AG04450 (cell line): ENCODE data around the gene FASN. TPM values are rescaled to one million over a fixed set of nuclear protein-coding genes. Genes with fewer than 3 reads are reported as not detected.

ENCODE experiments used
- CTCF ChIA-PET: fragments of 300-600, 350-600 bp; formaldehyde crosslinking; extraction: SDS; loops from one replicate; lab custom pipeline; 2022; ENCODE audit warnings: antibody characterized with exemption, inconsistent platforms; lab: Charles Lee
- POLR2A ChIA-PET: fragments of 350-600 bp; formaldehyde crosslinking; extraction: SDS; loops from one replicate; lab custom pipeline; 2021; ENCODE audit warnings: antibody characterized with exemption, inconsistent platforms; lab: Yijun Ruan, JAX
- DNase-seq: peaks from one replicate; pipeline ENCODE4 v3.0.0-alpha.2; 2011; ENCODE audit warnings: low read depth, low spot score
- H3K27ac ChIP-seq: one replicate; pipeline ENCODE4 v1.5.1; 2012; ENCODE audit warnings: low read depth, low read length, control low read depth
- H3K27me3 ChIP-seq: one replicate; pipeline ENCODE4 v1.6.0; 2012; ENCODE audit warnings: low read length; ENCODE audit not compliant: control insufficient read depth, insufficient read depth
- H3K4me3 ChIP-seq: 2 replicates; pipeline ENCODE4 v1.5.1; 2011; ENCODE audit warnings: mild to moderate bottlenecking, low read depth, low read length, control low read depth
- H3K9me3 ChIP-seq: 2 replicates; pipeline ENCODE4 v1.5.1; 2012; ENCODE audit warnings: low read length; ENCODE audit not compliant: control insufficient read depth, insufficient read depth
- CTCF ChIP-seq: IDR thresholded peaks from 2 replicates; pipeline ENCODE4 v1.5.1; 2011; ENCODE audit warnings: low read depth, low read length, control low read depth, inconsistent platforms
- polyA plus RNA-seq: library from polyadenylated mRNA; depleted of rRNA; stranded (reverse); fragments of >200 nt; gene quantifications from 2 replicates; pipeline ENCODE4 v1.2.3, GENCODE V29; 2011

FASN gene
- polyA plus RNA-seq, 1 experiment: 6.2 TPM

GRCh38 chr17:82087961-82088837, 9.8 kb downstream of the FASN start:
- POLR2A ChIA-PET: interaction anchor here (1.0 kb wide), 1 partner anchor 10 kb away, joined by 4 read pairs; the partner anchor contains the start of gene FASN
- TF ChIP-seq CTCF: no peak
- CTCF ChIA-PET: no interaction called here

DNA sequence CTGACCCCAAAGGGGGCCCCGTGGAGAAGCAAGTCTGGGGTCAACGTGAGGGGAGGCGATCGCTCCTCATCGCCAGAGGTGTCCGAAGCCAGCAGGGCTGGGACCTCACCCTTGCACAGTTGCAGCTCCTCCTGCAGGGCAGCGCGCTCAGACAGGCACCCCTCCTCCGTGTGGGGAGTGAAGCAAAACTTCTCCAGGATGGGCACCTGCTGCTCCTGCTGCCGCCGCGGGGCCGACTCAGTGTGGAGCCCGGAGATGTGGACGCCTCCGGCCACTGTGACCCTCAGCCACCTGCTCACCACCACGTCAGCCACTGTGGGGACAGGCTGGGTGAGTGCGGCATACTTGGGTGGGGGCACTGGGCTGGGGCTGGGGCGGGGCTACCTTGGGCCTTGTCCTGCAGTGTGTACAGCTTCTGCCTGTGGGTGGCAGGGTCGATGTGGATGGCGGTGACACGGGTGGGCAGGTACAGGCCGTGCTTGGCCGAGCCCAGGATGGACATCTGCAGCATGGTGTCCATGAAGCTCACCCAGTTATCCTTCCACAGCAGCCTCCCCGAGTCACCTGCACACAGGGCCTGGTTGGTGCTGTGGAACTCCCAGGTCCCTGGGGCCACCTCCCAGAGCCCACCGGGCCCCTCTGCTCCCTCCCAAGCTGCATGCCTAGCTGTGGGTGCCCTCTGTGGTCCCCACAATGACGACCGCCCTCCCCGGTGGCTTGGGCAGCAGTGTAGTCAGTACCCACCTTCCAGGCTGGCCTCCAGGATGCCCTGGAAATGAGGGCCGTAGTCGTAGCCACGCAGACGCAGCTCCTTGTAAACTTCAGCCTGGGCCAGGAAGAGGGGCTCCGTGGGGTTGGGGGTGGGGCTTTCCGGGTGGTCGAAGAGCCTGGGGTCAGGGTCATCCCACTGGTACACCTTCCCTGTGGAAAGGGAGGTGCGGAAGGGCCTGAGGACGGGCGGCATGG, 10.8 kb downstream of the FASN start:
- Histone ChIP-seq H3K27ac (no peak overlapping the region), H3K4me3 (no peak overlapping the region), H3K27me3 (no peaks in the 10 kb centered on the region), H3K9me3 (no peaks in the 10 kb centered on the region; the same call in 1 of the 2 replicates)
- ChIA-PET POLR2A (no interaction called here), CTCF (no interaction called here)
- DNase-seq: no peak
- no peak for TF ChIP-seq CTCF

More at GRCh38 chr17:82087961-82088837, 9.8 kb downstream of the FASN start:
- Histone ChIP-seq H3K9me3 (no peaks in the 10 kb centered on the region; the same call in 1 of the 2 replicates), H3K4me3 (no peak overlapping the region), H3K27me3 (no peaks in the 10 kb centered on the region), H3K27ac (no peak overlapping the region)
- no peak for DNase-seq

DNA sequence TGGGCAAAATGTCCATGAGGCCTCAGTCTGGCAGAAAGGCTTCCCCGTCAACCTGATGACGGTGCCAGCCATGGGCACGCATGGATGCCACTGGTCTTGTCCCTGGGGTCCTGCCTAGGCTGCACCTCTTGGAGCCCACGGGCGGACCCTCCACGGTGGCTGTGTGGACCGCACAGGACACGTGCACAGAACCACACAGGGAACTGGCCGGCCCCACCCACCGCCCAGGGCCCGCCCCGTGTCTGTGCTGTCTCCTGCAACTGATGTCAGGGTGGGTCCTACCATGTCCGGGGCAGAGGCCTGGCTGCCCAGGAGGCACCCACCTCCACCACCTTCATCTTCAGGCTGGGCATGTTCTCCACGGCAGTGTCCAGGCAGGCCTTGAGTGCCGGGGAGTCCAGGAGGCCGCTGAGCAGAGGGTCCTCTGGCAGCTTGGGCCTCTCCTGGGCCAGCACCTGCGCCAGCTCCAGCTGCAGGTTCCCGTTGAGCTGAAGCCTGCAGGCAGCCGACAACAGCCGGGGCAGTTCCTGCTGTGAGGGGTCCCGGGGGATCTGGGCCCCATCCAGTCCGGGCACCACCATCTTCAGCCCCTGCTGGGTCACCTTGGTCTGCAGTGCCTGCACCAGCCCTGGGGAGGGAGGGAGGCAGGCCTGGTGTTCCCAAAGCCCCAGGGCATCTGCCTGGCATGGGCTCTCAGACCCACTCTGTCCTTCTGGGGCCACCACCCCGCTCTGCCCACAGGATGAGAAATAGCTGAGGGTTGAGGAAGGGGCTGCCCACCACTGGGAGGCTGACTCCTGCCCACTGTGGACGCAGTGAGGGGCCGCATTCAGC, 11.9 kb downstream of the FASN start:
- H3K4me3 ChIP-seq: no peak overlapping the region
- no peak overlapping the region for H3K27ac ChIP-seq
- H3K9me3 ChIP-seq: no peaks in the 10 kb centered on the region; the same call in 1 of the 2 replicates
- no peak for TF ChIP-seq CTCF
- ChIA-PET POLR2A (no interaction called here), CTCF (no interaction called here)
- DNase-seq: no peak
- H3K27me3 ChIP-seq: no peaks in the 10 kb centered on the region

- no peaks in the 10 kb centered on the region; the same call in 1 of the 2 replicates for H3K9me3 ChIP-seq
- H3K4me3 ChIP-seq: no peak overlapping the region
- H3K27me3 ChIP-seq: no peaks in the 10 kb centered on the region
- ChIA-PET CTCF (no interaction called here), POLR2A (no interaction called here)
- DNase-seq: no peak
- TF ChIP-seq CTCF: no peak
- H3K27ac ChIP-seq: no peak overlapping the region
Measured at GRCh38 chr17:82085031-82085861, 12.8 kb downstream of the FASN start.
